Smooth muscle cell of the coronary artery (primary cell): ENCODE results near the gene CLCN7. TPM values are rescaled to one million over a fixed set of nuclear protein-coding genes. Genes with fewer than 3 reads are reported as not detected.

Source experiments
- total RNA-seq: library from RNA; depleted of rRNA; stranded (reverse); fragments of >200 nt; gene quantifications from 2 replicates; pipeline ENCODE4 v1.2.3, GENCODE V29; 2014; ENCODE audit warnings: low replicate concordance

The CLCN7 gene, protein sequence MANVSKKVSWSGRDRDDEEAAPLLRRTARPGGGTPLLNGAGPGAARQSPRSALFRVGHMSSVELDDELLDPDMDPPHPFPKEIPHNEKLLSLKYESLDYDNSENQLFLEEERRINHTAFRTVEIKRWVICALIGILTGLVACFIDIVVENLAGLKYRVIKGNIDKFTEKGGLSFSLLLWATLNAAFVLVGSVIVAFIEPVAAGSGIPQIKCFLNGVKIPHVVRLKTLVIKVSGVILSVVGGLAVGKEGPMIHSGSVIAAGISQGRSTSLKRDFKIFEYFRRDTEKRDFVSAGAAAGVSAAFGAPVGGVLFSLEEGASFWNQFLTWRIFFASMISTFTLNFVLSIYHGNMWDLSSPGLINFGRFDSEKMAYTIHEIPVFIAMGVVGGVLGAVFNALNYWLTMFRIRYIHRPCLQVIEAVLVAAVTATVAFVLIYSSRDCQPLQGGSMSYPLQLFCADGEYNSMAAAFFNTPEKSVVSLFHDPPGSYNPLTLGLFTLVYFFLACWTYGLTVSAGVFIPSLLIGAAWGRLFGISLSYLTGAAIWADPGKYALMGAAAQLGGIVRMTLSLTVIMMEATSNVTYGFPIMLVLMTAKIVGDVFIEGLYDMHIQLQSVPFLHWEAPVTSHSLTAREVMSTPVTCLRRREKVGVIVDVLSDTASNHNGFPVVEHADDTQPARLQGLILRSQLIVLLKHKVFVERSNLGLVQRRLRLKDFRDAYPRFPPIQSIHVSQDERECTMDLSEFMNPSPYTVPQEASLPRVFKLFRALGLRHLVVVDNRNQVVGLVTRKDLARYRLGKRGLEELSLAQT
- 35.6 and 83.5 TPM in 2 replicates for total RNA-seq

DNA sequence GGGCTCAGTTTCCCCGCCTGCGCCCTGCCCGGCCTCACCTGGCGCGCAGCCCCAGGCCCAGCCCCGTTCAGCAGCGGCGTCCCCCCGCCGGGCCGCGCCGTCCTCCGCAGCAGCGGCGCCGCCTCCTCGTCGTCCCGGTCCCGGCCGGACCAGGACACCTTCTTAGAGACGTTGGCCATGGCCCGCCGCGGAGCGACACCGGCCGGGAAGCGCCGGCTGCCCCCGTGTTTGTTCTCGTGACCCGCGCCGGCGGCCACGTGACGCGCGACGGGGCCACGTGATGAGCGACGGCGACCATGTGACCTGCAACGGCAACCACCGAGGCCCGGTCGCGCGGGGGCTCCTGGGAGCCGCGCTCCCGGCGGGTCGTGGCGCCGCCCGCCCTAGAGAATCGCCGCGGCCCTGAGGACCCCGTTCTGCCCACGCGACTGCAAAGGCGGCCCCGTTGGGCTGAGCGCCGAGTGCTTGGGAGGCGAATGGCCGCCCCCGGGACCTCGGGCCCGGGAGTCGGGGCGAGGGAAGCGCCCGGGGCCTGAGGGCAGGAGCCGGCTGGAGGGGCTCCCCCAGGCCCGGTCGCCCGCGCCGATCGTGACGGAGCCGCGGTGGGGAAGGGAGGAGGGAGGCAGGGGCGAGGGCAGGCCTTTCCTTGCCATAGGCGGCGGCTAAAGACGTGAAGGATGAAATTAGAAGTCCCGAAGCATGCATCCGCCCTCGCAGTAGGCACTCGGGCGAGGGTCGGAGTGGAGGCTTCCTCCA is at the start of gene CLCN7:
TSS of gene CLCN7 (minus strand) at position 233 of the 756 bp plus-strand sequence. CDS start at position 179, 54 bp downstream.

DNA sequence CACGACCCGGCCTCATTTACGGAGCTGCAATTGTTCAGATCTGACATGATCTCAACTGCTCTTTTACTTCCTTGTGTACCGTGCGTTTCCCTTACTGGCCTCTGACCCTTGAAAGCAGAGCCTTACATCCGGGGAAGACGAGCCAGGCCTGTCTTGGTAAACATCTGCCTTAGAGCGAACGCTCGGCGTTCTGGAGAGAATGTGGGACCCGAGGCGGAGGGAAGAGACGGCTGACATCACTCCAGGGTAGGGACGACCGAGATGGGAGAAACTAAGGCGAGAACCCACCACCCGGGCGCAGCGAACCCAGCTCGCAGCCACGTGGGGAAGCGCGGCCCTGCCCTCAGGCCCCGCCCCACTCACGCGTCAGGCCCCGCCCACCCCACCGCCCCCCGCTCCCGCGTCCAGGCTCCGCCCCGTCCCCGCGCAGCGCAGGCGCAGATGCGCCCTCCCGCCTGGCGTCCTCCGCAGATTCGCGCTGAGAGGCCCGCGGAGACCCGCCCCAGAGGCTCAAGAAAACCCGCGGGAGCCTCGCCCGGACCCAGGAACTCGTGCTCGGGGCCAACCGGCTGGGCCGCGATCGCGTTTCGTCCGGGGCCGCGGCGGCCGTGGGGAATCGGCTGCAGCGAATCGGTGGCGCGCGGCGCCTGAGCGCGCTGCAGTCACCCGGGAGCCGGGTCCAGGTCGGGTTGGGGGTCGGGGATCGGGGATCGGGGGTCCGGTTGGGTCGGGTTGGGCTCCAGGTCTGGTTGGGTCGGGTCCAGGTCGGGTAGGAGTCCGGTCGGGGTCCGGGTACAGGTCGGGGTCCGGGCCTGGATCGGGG is 18.3 kb upstream of the CLCN7 start, which contains the start of gene TELO2:
TSS of gene TELO2 (plus strand) at position 438 of the 823 bp plus-strand sequence. CDS start 922 bp downstream, outside the sequence.

DNA sequence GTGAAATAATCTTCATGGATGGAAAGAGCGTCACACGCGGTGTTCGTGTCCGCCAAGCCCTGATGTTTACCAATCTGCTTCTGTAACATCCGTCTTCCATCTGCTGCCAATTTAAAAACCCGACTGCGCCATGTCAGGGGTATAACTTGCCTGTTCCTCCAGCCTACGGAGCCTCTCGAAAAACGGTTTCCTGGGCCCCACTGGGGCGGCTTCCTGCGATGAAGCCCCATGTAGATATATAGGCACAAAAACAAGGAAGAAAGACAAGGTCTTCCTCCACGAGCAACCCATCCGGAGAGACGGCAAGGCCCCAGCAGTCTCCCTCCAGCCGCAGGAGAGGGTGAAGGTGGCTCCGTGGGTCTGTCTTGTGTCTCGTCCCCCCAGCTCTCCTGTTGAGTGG is 13.8 kb upstream of the CLCN7 start, which contains the start of gene PTX4:
TSS of gene PTX4 (minus strand) at position 326 of the 400 bp plus-strand sequence. CDS start at position 291, 35 bp downstream.

DNA sequence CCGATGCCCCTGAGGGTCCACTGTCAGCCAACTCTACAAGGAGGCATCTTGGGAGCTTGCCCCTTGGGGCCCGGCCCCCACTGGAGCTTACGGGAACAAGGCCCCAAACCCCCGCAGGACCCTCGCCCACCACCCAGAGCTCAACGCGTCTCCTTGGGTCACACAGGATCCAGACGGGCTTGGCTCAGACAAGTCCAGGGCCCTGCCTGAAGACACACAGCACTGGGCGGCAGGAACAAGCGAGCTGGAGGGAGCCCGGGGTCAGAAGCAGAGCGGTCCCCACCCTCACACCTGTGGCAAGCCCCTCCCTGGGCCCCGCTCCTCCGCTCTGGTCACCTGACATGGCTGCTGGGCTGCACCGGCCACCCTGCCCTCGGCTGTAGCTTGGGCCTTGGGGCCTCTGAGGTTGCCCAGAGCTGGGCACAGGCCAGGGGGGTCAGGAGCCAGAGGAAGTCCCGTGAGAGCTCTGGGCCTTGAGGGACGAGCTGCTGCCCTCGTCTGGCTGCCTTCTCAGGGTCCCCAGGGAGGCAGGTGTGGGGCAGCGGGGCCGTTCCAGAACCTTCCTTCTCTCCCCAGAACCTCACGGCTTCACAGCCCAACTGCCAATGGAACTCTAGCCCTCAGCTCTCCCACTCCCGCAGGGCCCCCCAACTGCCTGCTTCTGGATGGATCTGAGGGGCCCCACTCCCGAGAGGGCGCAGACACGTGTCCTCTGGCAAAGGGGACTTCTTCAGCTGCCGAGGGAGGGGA is 30.7 kb downstream of the CLCN7 start, which contains the start of gene CCDC154:
TSS of gene CCDC154 (minus strand) at position 577 of the 750 bp plus-strand sequence. CDS start at position 343, 234 bp downstream.

DNA sequence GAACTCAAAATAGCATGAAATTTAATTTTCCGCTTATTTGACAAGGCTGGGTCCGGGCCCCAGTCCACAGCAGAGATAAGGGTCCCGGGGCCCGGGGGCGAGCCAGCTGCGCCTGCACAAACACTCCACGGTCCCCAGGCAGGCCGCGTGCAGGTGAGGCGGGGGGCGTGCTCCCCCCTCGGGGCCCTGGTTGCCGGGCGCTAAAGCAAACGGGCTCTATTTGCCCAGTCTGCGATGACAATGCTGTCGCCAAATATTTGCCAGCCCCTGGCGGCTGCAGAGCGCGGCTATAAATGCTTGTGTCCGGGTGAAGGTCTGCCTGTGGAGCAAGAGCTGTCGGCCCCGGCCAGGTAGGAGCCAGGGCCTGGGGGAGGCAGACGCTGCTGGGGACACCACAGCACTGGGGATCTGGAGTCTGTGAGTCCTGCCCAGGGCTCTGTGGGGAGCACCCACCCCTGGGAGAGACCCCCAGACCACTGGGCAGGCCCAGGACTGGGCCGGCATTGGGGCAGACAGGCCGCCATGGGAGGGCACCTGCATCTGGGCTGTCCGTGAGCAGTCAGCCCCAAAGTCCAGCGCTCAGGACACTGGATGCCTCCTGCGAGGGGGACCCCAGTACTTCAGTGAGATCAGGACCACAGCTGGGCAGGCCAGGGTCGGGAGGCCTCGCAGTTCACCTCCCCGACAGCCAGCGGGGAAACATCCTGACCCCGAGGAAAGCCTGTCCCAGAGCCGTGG is 43.9 kb downstream of the CLCN7 start, which contains the start of gene PERCC1:
TSS of gene PERCC1 (plus strand) at position 320 of the 738 bp plus-strand sequence. CDS start 1,516 bp downstream, outside the sequence.

DNA sequence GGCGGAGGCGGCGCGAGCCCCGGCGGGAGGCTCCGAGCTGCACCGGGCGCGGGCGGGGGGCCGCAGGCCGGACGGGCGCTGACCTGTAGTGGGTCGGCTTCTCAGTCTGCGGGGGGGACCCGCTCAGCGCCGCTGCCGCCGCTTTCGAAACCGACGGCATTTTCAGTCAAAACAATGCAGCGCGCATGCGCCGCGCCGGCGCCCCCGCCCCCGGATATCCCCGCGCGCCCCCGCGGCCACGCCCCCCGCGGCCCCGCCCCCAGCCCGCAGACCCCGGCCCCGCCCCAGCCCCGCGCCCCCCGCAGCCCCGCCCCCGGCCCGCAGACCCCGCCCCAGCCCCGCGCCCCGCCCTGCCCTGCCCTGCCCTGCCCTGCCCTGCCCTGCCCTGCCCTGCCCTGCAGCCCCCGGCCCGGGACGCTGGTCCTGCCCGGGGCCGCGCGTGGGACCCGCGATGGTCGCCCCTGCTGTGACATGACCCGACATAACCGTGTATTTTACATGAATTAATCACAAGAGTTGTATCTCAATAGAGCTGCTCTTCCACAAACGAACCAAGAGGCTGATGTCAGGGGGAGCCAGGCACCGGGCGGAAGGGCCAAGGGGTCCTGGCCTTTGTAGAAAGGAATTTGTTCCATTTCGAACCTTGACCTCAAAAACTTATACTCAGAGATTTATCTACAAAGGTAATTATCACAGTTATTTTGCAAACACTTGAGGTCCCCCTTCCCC is 60.1 kb downstream of the CLCN7 start, which contains the start of gene UNKL:
TSS of gene UNKL (minus strand) at position 173 of the 729 bp plus-strand sequence. CDS start at position 160, 13 bp downstream.

Other genes with a start within 250 kb of the CLCN7 start
- not detected in 2 replicates for gene TPSG1, start 249.8 kb downstream of the CLCN7 start, total RNA-seq
- gene TPSB2, start 244.8 kb downstream of the CLCN7 start, total RNA-seq: not detected in 2 replicates
- not detected in 2 replicates for gene TPSAB1, start 234.3 kb downstream of the CLCN7 start, total RNA-seq
- gene TPSD1, start 219.0 kb downstream of the CLCN7 start, total RNA-seq: not detected in 2 replicates
- 33.1 and 36.5 TPM in 2 replicates for gene UBE2I, start 165.4 kb downstream of the CLCN7 start, total RNA-seq
- gene BAIAP3, start 141.4 kb downstream of the CLCN7 start, total RNA-seq: 0.60 TPM in 1 of 2 replicates, not detected in the other
- 31.9 and 68.2 TPM in 2 replicates for gene TSR3, start 123.2 kb downstream of the CLCN7 start, total RNA-seq
- gene GNPTG, start 123.1 kb downstream of the CLCN7 start, total RNA-seq: 32.8 and 93.4 TPM in 2 replicates
- gene UNKL, start 60.3 kb downstream of the CLCN7 start, total RNA-seq: 5.3 and 9.7 TPM in 2 replicates
- gene UQCC4, start 54.3 kb downstream of the CLCN7 start, total RNA-seq: 16.8 and 18.8 TPM in 2 replicates
- not detected in 2 replicates for gene PERCC1, start 44.0 kb downstream of the CLCN7 start, total RNA-seq
- gene CCDC154, start 30.5 kb downstream of the CLCN7 start, total RNA-seq: 0.08 and 0.70 TPM in 2 replicates
- not detected in 2 replicates for gene PTX4, start 13.9 kb upstream of the CLCN7 start, total RNA-seq
- gene TELO2, start 18.3 kb upstream of the CLCN7 start, total RNA-seq: 5.1 and 10.0 TPM in 2 replicates
- 19.0 and 45.4 TPM in 2 replicates for gene TMEM204, start 58.6 kb upstream of the CLCN7 start, total RNA-seq
- gene IFT140, start 137.0 kb upstream of the CLCN7 start, total RNA-seq: 23.9 and 68.7 TPM in 2 replicates
- 4.4 and 4.8 TPM in 2 replicates for gene CRAMP1, start 137.3 kb upstream of the CLCN7 start, total RNA-seq
- 8.8 and 26.7 TPM in 2 replicates for gene JPT2, start 203.3 kb upstream of the CLCN7 start, total RNA-seq
- gene MAPK8IP3, start 231.2 kb upstream of the CLCN7 start, total RNA-seq: 31.8 and 51.6 TPM in 2 replicates